ENCODE measurements around the gene ZNF155. TPM values are rescaled to one million over a fixed set of nuclear protein-coding genes. Genes with fewer than 3 reads are reported as not detected.

The ZNF155 gene
- total RNA-seq, 2 donors from 2014 or later, result 0.99 to 3.4 TPM

DNA sequence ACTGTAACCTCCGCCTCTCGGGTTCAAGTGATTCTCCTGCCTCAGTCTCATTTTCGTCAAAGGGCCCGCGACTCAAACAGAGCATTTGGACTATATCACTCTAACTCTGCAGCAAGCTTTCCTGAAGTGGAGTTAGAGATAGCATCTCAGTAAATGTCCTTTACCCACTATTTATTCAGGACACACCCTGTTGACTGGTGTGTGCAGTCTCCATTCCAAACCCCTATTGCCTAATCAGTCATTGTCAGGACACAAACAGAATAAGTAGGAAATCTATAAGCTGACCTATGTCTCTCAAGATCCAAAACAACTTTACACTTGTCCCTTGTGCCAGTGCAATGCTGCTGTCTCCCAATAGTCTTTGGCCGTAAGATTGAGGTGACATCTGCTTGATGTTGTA, 42.6 kb downstream of the ZNF155 start:
- TF ChIP-seq, protein P1, sequence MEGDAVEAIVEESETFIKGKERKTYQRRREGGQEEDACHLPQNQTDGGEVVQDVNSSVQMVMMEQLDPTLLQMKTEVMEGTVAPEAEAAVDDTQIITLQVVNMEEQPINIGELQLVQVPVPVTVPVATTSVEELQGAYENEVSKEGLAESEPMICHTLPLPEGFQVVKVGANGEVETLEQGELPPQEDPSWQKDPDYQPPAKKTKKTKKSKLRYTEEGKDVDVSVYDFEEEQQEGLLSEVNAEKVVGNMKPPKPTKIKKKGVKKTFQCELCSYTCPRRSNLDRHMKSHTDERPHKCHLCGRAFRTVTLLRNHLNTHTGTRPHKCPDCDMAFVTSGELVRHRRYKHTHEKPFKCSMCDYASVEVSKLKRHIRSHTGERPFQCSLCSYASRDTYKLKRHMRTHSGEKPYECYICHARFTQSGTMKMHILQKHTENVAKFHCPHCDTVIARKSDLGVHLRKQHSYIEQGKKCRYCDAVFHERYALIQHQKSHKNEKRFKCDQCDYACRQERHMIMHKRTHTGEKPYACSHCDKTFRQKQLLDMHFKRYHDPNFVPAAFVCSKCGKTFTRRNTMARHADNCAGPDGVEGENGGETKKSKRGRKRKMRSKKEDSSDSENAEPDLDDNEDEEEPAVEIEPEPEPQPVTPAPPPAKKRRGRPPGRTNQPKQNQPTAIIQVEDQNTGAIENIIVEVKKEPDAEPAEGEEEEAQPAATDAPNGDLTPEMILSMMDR (IDR thresholded peaks at IDR 0.05), result no peak
- no peak for TF ChIP-seq POLR2A (IDR thresholded peaks at IDR 0.05)
- peaks cover 0 to 28% (median 0%) of the 10 kb centered on the region in 3 donors for H3K9me3 ChIP-seq
- H3K4me3 ChIP-seq, result no peak overlapping the region
- no peak overlapping the region for H3K27ac ChIP-seq
- no peak for ATAC-seq
- H3K27me3 ChIP-seq, result no peaks in the 10 kb centered on the region
- 97 to 98% methylated on average over 6 of the region's 6 CpGs for WGBS, 2 donors
- H3K4me1 ChIP-seq, result peaks cover 4% of the 10 kb centered on the region
- intact Hi-C loops (cut with DNase I), result no loop called here
- no peak for DNase-seq
- peaks cover 0 to 17% of the 10 kb centered on the region in 2 donors for H3K36me3 ChIP-seq (replicated peaks in 1 of 2; ENCODE audit: insufficient read depth in 1 of 2, low read depth in 2 of 2)

DNA sequence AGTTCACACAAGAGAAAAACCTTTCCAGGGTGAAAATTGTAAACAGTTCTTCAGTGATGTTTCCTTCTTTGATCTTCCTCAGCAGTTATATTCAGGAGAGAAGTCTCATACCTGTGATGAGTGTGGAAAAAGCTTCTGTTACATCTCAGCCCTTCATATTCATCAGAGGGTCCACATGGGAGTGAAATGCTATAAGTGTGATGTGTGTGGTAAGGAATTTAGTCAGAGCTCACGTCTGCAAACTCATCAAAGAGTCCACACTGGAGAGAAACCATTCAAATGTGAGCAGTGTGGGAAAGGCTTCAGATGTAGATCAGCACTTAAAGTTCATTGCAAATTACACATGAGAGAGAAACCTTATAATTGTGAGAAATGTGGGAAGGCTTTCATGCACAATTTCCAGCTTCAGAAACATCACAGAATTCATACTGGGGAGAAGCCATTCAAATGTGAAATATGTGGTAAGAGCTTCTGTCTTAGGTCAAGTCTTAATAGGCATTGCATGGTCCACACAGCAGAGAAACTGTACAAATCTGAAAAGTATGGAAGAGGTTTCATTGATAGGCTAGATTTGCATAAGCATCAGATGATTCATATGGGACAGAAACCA, 48.1 kb downstream of the ZNF155 start:
- H3K27me3 ChIP-seq, result no peaks in the 10 kb centered on the region
- peaks cover 8 to 24% of the 10 kb centered on the region in 2 donors for H3K36me3 ChIP-seq (replicated peaks in 1 of 2; ENCODE audit: insufficient read depth in 1 of 2, low read depth in 2 of 2)
- no peak for TF ChIP-seq POLR2A (IDR thresholded peaks at IDR 0.05)
- TF ChIP-seq, protein P1 (IDR thresholded peaks at IDR 0.05), result no peak
- H3K4me1 ChIP-seq, result no peaks in the 10 kb centered on the region
- ATAC-seq, result no peak
- no peak overlapping the region for H3K4me3 ChIP-seq
- no peak for DNase-seq
- no peak overlapping the region for H3K27ac ChIP-seq
- H3K9me3 ChIP-seq, result peaks cover 0 to 69% (median 0%) of the 10 kb centered on the region in 3 donors
- intact Hi-C loops (cut with DNase I), result no loop called here
- 84 to 89% methylated on average over 1 of the region's 1 CpG for WGBS, 2 donors

DNA sequence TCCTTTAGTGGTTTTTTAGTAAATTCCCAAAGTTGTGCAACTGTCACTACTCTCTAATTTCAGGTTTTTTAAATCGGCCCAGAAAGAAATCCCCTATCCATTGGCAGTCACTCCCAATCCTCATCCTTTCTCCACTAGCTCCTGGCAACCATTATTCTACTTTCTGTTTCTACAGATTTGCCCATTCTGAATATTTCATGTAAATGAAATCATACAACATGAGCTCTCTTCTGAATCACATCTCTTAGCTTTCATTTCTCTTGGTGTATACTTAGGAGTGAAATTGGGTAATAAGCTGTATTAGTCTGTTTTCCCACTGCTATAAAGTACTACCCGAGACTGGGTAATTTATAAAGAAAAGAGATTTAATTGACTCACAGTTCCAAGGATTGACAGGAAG, 58.2 kb downstream of the ZNF155 start:
- no peak overlapping the region for H3K4me3 ChIP-seq
- no peak overlapping the region for H3K27ac ChIP-seq
- intact Hi-C loops (cut with DNase I), result no loop called here
- no peaks in the 10 kb centered on the region for H3K27me3 ChIP-seq
- peaks cover 0 to 13% (median 0%) of the 10 kb centered on the region in 3 donors for H3K9me3 ChIP-seq
- ATAC-seq (no peak), DNase-seq (no peak)
- WGBS, 2 donors, result 37 to 38% methylated on average over 2 of the region's 2 CpGs
- H3K4me1 ChIP-seq, result no peaks in the 10 kb centered on the region
- no peaks in the 10 kb centered on the region for H3K36me3 ChIP-seq (replicated peaks in 1 of 2; ENCODE audit: insufficient read depth in 1 of 2, low read depth in 2 of 2)
- TF ChIP-seq, protein P1 (IDR thresholded peaks at IDR 0.05), result no peak
- no peak for TF ChIP-seq POLR2A (IDR thresholded peaks at IDR 0.05)

Small RNA genes lying within 50 kb of the gene (small RNA-seq; reads per million reads assigned to genes)
- gene AC006213.5, result not detected

Other genes starting within 250 kb of the ZNF155 start
- gene SMG9, start 229.2 kb upstream of the ZNF155 start, total RNA-seq, result 10 to 100 TPM in 1 of 2 donors, 1 to 10 TPM in 1; 8.3 to 52.1 TPM
- gene KCNN4, start 203.2 kb upstream of the ZNF155 start, total RNA-seq, result 1 to 10 TPM in 1 of 2 donors, not detected in 1; 2.9 TPM
- not detected for gene LYPD5, start 181.7 kb upstream of the ZNF155 start, total RNA-seq
- gene ZNF283, start 156.9 kb upstream of the ZNF155 start, total RNA-seq, result 1 to 10 TPM; 3.6 to 6.6 TPM
- gene ZNF404, start 100.2 kb upstream of the ZNF155 start, total RNA-seq, result under 1 TPM in 1 of 2 donors, not detected in 1; 0.78 TPM
- 10 to 100 TPM in 1 of 2 donors, 1 to 10 TPM in 1; 8.0 to 19.8 TPM for gene ZNF45, start 48.9 kb upstream of the ZNF155 start, total RNA-seq
- 1 to 10 TPM; 1.3 to 4.7 TPM for gene ZNF221, start 33.0 kb upstream of the ZNF155 start, total RNA-seq
- gene ZNF230, start 18.8 kb downstream of the ZNF155 start, total RNA-seq, result 1 to 10 TPM in 1 of 2 donors, not detected in 1; 2.9 TPM
- gene ZNF222, start 41.2 kb downstream of the ZNF155 start, total RNA-seq, result 1 to 10 TPM in 1 of 2 donors, not detected in 1; 2.1 TPM
- gene ZNF223, start 67.8 kb downstream of the ZNF155 start, total RNA-seq, result 1 to 10 TPM; 2.6 to 4.6 TPM
- 1 to 10 TPM; 1.3 to 2.1 TPM for gene ZNF284, start 88.0 kb downstream of the ZNF155 start, total RNA-seq
- 10 to 100 TPM; 19.1 to 20.5 TPM for gene ZNF224, start 110.2 kb downstream of the ZNF155 start, total RNA-seq
- 1 to 10 TPM; 2.0 to 2.9 TPM for gene ZNF225, start 129.2 kb downstream of the ZNF155 start, total RNA-seq
- gene ZNF234, start 157.4 kb downstream of the ZNF155 start, total RNA-seq, result 1 to 10 TPM; 2.3 to 4.9 TPM
- 10 to 100 TPM in 1 of 2 donors, 1 to 10 TPM in 1; 4.6 to 13.5 TPM for gene ZNF226, start 180.9 kb downstream of the ZNF155 start, total RNA-seq
- gene ZNF227, start 228.3 kb downstream of the ZNF155 start, total RNA-seq, result 1 to 10 TPM; 4.3 to 8.0 TPM